T1000 (cell line): ENCODE measurements around the gene NISCH.
A peak's percentile ranks its signal among the peaks of the same experiment; 100 is the strongest.

Experiments used
- DNase-seq: peaks from one replicate; lab custom pipeline; 2025; ENCODE audit warnings: mixed read lengths; lab: John Stamatoyannopoulos, UW

NISCH gene

DNA sequence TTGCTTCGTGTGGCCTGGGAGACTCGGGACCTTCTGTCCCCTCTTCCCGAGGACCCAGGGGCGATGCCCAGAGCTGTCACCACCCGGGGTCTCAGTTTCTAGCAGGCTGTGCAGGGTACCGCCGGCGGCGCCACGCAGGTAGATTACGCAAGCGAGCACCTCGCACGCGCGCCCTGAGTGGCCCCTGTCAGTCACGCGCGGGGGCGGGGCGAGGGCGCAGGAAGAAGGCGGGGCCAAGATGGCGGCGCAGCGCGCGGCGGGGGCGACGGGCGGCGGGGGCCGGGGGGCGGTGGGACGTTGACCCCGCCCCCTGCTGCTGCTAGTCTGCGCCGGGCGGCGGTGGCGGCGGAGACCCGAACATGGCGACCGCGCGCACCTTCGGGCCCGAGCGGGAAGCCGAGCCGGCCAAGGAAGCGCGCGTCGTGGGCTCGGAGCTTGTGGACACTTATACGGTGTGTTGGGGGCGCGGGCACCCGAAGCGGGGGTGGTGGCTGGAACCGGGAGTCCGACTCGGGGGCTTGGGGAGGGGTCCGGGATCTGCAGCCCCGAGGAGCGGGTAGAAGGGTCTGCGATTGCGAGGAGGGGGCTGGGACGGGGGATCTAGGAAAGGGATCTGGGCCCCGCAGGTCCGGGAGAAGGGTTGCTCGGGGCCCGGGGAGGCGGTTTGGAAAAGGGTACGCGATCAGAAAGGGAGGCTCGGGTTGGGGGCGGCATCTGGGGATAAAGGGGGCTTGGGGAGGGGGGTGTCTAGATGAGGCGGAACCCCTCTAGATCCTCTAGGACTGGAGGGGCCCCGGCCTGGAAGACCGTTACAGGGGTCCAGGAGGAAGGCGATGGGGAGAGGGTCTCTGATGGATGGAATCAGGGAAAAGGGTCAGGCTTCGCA, at the start of gene NISCH:
NISCH (plus strand) TSS at position 322 of the 886 bp plus-strand sequence; CDS start at position 360, 38 bp downstream.
- DNase-seq, result peak; percentile 70

DNA sequence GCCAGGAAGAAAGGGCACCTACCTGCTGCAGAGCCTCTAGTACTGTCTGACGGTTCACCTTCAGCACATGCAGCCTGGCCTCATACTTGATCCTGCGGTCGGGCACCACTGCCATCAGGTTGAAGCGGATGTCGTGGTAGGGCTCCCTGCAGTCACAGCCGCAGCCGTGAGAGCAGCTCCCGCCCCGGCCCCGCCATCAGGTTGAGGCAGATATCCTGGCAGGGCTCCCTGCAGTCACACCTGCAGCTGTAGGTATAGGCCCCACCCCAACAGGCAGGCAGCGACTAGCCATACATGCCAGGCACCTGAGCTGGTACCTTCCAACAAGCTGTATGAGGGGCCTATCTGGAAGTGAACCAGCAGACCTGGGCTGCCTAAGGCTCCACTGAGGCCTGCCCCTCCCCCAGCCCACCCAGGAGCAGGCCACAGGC, 49.2 kb upstream of the NISCH start:
- DNase-seq, result no peak

DNA sequence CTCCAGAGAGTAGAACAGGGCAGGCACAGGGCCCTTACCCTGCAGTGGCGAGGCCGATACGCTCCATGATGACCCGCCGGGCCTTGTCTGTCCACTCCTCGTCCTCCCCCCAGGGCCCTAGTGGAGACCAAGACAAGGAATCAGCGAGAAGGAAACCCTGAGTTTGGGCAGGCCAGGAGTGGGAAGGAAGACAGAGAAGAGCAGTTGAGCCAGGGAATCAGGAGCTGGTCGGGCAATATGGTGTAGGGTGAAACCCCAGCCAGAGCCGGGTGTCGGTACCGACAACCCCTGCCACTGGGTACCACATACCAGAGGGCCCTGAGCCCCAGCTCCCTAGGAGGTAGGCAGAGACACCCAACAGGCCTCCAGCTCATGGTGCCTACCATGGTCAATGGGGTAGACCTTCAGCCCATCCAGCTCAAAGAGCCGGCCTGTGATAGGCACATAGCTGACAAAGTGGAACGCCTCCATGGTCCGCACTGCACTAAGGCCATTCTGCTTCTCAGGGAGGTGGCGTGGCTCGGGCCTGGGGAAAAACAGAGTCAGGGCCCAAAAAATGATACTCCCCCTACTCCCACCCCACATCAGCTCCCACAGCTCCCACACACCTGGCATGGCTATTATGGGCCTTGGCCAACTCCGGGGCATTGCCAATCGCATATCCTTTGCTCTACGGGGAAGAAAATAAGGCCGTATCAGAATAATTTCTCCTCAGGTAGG, 48.5 kb upstream of the NISCH start:
- DNase-seq, result no peak

DNA sequence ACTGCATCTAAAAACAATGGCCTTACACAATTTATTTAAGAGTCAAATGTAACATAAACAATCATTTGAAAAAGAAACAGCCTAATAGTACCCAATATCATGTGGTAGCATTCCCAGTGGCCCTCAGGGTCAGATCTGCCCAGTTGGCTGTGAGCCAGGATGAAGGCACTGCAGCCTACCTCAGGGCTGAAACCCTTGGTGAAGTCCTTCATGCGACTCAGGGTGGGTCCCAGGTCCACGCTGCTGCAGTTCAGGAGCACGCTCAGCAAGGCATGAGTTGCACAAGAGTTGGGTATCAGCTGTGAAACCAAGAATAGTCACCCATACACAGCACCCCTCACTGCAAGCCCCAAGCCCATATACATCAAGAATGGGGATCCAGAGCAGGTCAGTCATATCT, 47.6 kb upstream of the NISCH start:
- no peak for DNase-seq

DNA sequence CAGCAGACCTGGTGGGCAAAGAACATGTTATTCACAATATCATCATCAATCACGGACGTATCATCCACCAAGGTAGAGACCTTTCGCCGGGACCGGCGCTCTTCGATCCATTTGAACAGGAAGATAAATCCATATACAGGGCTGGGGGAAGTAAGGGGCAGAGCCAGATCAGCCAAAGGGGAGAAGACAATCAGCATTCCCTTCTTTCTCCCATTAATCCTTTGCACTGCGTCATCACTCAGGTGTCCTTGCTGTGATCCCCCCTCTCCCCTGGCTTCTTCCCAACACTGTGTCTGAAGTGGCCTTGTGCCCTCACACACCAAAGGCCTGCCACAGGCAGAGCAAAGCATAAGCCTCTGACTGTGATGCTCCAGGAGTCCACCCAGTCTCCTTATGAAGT, 46.9 kb upstream of the NISCH start:
- no peak for DNase-seq

DNA sequence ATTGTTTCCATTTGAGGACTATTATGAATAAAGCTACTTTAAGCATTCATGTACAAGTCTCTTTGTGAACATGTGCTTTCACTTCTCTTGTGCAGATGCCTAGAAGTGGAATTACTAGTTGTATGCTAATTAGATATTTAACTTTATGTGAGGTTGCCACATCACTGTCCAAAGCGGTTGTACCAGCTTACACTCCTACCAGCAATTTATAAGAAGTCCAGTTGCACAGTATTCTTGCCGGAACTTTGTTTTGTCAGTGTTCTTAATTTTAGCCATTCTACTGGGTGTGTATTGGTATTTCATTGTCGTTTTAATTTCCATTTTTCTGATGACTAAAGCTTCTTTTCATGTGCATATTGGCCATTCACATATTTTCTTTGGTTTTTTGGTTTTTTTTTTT, 39.6 kb upstream of the NISCH start:
- DNase-seq, result no peak

DNA sequence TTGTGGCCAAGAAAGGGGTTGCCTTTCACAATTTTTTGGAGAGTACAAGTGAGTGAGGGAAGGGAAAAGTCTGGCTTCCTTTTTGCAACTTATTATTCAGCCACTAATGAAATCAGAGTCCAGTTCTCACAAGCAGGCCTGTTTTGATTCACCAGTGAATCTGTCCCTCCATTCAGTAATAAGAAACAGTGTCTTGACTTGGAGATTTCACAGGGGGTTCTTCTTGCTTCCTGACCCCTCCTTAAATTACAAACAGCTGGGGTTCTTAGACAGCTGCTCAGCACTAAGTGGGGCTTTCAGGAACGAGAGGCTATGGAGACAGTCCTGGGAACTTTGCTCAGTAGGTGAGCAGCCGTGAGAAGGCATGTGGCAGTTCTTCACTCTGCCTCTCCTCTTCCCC, 35.0 kb upstream of the NISCH start:
- DNase-seq, result no peak

DNA sequence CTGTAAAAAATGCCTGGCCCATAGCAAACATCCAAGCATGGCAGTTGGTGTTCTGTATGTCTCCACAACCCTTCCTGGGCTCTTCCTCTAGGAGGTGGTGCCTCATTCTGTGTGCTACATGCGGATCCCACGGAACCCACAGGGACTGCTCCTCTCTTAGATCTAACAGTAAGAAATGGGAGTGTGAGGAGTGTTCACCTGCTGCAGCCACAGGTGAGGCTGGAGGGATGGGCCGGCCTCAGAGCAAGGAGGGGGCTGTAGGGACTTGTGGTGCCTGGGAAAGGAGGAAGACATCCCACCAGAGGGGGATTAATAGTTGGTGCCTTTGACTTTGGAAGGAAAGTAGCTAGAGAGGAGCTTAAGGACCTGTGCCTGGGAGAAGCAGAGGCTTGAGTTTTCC, 32.7 kb upstream of the NISCH start:
- no peak for DNase-seq

DNA sequence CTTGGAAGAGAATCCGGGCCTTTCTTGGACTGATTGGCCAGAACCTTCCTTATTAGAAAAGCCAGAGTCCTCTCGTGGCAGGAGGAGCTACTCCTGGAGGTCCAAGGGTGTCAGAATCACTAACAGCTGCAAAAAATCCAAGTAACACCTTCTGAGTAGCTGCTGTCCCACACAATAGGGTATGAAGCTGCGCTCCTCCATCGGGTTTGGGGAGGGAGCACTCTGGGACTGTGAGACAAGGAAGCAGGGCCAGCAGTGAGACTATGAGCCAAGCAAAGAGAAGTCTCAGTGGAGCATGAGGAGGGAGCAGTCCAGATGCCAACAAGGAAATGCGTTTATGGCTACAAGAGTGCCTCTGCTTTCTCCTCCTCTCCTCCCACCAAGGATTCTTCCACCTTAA, 32.2 kb upstream of the NISCH start:
- no peak for DNase-seq

DNA sequence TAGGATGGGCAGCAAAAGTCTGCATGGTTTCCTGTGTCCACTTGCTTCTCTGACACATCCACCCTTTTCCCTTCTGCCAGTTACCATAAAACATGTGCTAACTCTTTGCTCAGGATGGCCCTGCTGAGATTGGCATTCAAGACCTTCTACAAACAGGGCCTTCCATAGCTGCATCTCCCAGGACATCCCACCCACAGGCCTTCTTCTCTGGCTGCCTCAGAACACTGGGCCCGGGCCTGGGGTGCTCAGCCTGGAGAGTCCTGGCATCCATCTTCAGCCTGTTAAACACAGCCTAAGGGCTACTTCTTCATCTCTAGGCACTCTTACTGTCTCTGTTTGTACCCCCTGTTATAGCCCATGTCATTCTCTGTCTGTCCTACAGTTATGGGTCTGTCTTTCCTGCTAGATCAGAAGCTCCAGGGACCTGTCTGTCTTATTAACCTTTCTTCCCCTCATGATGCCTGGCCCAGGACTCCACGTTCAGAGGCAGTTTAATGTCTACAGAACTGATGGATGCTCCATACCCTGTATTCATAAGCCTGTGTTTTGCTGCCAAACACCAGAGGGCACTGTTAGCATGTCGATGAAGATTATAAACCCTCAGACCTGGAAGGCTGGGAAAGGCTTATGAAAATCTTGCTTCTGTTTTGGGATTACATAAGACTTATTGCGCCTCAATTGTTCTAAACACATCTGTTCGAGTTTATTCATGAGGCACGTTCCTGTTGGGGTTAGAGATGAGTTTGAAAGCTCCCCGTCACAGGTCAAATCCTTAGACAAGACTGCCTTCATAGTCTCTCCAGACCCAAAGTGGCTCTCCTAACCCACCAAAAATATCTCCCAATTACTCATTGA, 27.0 kb upstream of the NISCH start:
- DNase-seq, result peak; percentile 29

DNA sequence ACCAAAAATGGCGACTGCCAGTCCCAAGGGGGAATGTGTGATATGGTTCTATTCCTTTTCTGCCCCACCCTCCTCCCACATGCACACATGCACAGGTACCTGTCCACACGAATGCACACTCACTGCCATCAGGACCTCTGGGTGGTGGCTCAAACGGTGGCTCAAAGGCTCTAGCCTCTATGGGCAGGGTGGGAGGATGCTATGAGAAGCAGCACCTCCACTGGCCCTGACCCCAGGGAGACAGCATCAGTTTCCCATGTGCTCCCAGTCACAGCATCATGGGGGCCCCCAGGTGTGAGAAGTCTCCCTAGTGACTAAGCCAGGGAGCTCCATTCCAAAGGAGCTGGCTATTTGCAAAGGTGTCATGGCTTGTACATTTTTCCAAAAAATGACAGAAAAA, 26.4 kb upstream of the NISCH start:
- no peak for DNase-seq

DNA sequence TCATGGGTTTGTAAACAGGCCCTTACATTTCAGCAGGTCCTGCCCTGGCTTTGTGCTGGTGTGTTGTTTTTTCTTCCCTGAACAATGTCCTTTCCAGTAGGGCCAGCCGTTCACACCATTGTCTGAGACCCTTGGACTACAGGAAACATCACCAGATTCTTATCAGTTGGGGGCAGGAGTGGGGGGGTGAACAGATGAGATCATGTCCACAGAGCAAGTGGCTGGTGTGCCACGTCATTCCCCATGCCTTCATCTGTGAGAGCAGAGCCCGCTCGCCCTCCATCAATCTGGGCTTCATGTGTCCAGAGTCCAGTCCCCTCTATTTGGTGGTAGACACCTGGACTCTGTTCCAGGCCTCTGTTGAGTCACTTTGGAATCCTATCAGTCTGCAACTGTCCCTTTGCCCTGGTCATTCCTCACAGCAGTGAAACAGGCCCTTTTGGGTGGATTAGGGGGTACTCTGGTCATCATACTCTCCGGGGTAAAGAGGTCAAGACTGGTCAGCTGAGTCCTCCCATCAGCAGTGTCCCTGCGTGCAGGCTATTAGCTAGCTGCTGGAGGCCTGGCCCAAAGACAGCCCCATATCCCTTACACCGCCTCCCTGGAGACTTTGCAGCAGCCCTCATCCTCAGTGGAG, 25.5 kb upstream of the NISCH start:
- DNase-seq, result no peak

DNA sequence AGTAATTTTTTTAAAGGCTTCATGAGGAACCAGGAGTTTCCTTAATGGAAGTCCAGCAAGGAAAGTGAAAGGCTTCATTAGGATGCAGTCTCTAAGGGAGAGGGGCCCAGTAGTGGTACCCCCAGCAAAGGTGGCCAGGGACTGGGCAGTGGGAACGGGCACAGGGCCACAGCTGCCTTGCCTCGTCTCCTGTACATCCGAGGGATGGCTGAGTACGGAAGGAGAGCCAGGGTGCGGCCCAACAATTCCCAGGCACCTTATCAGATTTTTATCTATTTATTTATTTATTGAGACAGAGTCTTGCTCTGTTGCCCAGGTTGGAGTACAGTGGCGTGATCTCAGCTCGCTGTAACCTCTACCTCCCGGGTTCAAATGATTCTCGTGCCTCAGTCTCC, 25.0 kb upstream of the NISCH start:
- DNase-seq, result no peak

DNA sequence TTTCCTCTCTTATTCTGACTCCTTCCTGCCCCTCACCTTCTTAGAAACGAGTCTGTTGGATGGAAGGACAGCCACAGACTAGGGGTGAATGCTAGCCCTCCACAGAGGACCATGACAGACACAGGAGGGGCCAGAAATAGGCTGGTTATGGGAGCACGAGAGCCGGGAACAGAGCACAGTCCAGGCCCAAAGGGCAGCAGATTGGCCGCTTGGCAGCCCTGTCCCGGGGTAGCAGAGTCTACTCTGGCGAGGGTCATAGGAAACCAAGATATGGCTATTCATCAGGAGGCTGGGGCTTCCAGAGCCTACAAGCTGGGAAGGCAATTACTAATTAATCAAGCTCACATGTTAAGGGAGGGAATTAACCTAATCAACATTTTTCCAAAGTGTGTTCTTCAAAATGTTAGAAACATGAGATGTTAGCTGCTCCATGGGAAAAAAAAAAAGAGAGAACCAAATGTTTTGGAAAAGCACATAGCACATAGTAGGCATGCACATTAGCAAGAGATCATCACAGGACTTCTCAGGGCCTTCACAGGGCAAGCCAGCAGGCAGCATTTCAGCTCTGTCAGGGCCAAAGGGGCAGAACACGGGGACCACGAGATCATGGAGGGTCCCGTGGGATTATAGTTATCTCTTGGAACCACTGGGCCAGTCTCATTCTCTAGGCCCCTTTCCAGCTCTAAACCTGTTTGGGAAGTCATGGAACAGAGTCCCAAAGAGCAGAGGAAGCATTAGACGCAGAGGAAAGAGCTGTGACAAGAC, 23.8 kb upstream of the NISCH start:
- DNase-seq, result no peak

DNA sequence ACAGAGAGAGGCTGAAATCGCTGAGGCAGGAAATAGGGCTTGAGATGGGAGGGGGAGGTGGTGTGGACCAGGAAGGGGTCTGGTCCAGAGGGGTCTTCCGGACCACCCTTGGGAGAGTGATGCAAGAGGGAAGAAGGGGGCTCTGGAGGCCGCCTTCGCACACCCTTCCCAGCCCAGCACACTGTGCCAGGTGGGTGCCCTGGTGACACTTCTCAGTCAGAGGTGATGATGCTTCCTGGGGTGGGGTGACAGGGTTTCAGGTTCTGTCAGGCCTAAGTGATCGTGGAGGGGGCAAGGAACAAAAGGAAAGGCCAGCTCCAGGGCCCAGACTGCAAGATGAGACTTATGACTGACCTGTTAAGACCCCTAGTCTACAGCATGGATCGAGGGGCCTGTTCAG, 23.2 kb upstream of the NISCH start:
- no peak for DNase-seq

DNA sequence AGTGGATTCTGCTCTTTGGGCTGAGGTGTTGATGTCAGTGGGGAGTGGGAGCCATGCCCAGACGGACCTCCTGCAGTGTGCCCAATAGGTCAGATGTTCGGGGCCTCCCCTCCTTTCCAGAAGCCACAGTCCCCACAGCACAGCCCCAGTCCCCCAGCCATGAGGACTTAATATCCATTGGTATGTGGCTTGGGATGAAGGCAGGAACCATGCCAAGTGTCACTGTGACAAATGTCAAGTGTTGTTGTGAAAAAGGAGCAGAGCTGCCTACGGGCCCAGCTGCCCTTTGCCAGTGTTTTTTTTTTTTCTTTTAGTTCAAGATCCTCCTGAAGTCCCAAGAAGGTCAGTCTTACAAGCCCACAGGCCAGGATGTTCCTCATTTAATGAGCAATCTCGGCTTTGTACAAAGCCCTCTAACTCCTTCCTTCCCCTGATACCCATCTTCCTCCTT, 22.7 kb upstream of the NISCH start:
- DNase-seq, result no peak

DNA sequence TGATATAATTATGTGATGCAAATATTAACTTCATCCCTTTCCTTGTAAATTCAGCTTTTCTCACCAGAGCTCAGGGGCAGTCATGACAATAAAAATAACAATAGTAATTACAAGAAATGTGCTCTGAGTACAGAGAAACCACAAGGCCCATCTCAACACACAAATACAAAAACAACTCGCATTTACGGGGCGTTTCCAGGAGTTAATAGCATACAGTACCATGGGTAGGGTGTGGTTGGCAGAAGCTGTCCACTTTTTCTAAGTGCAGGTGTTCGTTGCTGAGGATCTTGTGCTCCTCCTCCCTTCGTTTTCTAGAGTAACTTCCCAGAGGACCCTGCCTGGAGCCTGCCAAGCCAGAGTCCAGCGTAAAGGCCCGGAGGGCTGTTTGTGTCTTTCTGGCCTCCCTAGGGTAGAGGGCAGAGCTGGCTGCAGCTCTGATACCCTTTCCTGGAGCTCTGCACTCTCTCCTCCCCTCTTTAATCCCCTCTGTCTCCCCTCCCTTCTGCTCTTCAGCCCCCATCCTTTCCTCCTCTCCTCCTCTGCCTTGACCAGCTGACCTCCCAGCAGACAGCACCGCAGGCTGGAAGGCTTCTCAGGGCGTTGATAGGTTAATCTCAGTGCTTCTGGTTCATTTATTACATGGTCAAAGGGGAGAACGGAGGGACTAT, 21.9 kb upstream of the NISCH start:
- no peak for DNase-seq

DNA sequence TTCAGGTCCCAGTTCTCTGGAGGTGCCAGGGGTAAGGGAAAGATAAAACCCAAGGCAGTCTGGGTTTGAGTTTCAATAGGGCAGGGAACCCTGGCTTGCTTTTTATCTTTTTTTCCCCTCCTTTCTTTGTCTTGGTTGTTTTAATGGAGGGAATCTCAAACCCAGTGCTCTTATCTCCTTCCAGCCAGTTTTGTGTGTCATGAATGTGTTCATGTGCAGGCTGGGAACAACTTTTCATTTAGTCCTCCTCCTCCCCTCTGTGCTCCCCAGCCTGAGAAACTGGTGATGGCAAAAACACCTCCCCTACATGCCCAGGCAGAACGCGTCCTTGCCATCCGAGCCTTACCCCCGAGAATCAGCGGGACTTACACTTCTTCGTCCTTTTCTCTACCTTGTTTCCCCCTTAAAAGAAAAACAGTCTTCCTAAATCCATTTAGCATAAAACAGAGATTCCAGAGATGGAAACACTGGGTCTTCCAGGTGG, 21.4 kb upstream of the NISCH start:
- no peak for DNase-seq

DNA sequence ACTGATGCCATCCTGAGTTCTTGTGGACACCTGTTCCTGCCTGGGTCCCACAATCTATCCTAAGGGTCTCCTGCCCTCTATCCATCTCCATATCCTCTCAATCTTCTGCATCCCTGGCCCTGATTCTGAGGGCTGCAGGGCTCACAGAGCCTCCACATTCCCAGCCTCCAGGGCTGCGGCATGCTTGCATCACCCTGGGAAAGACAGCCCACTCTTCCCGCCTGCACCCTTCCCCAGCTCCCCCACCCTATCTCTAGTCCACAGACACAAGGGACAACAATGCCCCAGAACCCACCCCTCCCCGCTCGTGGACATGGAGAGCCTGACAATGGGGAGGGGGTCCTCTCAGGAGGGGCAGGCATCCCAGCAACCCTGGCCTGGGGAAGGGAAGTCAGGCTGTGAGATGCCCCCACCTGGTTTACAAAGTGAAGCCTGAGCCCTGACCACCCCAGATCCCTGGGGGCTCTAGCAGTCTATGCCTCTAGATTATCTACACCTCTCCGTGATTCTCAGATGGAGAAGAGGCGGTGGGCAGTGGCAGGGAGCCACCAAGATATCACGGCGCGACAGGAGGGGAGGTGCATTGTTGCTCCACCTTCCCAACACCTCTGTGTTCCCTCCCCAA, 20.8 kb upstream of the NISCH start:
- no peak for DNase-seq
